ENCODE data around the gene WNK2.
A peak's percentile ranks its signal among the peaks of the same experiment; 100 is the strongest.

WNK2 gene

DNA sequence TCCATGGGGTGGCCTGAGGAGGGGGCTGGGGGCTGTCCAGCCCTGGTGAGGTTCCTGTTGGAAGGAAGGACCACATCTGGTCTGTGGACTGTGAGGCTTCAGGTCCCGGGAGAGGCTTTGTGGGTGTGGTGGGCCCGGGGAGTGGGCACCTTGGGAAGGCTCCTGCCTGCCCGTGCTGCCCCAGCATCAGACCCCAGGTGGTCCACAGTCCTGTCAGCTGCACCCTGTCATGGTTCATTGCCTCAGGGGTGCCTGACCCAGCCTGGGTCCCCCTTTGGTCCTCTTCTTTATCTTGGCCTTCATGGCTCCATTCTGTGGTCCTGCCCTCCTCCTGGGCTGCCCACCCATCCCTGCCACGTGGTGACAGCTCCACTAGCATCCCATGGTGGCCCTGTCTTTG lies 36.7 kb downstream of the WNK2 start:
- DNase-seq: no peak

DNA sequence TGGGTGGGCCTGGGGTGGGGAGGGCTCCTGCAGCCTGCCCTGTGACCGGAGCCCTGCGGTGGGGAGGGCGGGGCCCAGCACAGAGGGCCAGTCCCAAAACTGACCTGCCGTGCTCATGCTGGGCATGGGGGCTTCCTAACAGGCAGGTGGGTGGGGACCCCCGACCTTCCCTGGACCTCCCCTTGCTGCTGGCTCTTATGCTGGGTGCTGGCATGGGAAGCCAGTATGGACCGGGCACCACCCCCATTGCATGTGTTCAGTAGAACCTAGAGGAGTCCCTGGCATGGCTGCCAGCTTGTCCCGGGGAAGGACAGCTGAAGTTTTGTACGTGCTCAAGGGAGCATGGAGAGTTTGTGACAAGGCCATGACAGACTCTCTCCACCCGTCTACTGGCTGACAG lies 37.1 kb downstream of the WNK2 start:
- no peak for DNase-seq

DNA sequence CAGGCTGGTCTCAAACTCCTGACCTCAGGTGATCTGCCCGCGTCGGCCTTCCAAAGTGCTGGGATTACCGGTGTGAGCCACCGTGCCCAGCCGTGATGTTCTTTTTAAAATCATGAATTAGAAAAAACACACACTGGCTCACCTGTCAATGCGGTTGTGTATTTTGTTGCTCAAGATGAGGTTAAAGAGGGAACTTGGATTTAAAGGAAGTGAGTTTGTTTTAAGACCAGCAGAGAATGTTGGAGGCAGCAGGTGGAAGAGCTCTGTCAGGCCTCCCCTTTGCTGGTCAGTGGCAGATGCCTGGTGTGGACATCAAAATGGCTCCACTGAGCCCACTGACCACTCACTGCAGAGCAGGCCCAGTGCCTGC lies 38.9 kb downstream of the WNK2 start:
- DNase-seq: no peak

DNA sequence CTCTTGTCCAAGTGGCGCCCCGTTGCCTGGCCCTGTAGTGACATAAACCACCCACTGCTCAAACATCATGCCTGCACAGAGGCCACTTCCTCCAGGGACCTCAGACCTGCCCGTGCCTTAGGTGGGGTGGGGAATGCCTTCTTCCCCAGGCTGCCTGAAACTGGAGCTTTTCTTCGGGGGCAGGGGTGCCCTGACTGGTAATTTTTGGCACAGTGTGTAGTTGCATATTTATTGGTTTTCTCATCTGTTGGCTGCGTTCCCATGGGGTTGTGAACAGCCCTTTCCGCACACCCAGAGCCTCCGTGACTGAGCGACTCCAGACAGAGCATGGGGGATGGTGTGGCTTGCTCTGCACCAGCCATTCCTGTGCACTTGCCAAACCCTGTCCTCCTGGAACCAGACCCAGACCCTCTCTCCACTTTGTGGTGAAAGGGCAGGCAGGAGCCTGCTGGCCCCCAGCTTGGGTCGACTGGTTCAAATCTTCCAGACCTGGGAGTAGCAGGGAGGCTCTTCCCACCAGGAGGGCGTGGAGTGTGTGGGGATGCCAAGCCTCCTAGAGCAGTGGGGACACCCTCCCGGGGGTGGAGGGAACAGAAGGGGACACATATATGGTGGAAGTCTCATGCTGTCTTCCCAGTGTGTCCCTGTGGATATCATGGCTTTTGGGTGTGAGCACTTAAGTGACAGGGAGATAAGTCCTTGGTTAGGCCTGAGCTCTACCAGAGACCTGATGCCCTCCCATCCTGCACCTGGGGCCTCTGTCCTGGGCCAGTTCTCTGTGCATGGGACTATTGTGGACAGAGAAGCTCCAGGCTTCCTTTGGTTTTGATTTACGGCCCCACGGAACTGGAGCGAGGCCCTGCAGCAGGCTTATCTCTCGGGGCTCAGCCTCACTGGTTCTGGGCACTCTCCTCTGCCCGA lies 39.6 kb downstream of the WNK2 start:
- peak; percentile 90 for DNase-seq

DNA sequence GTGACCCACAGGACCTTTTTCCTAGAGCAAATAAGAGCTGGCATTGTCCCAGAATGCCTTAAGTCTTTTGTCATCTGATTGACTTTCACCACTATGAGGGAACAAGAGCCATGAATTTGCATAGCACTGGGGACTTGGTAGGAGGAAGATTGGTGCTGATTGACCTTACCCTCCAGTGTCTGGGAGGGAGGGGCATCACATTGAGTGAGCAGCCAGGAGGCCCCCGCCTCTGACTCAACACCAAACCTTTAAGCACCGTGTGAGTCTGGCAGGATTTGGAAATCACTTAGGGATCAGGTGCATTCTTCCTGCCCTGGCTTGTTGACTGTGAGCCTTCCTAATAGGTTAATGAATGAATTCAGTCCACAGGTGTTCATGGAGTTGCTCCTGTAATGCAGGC lies 40.7 kb downstream of the WNK2 start:
- DNase-seq: peak; percentile 91

DNA sequence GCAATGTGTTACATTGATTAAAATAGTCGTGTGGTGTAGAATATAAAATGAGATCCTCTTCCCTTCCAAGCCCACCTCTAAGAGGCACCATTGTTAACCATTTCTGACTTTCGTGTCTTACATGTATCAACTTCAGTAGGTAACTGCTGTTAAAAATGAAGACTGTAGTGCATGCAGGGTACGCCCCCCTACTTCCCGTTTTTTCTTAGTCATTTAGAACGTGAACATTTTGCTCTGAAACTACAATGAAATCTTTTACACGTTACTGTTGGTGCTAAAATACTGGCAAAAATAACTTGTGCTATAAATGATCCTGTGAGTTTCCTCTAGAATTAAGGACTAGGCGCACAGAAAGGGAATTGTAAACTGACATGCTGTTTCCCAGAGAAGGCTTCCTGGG lies 41.5 kb downstream of the WNK2 start:
- no peak for DNase-seq

DNA sequence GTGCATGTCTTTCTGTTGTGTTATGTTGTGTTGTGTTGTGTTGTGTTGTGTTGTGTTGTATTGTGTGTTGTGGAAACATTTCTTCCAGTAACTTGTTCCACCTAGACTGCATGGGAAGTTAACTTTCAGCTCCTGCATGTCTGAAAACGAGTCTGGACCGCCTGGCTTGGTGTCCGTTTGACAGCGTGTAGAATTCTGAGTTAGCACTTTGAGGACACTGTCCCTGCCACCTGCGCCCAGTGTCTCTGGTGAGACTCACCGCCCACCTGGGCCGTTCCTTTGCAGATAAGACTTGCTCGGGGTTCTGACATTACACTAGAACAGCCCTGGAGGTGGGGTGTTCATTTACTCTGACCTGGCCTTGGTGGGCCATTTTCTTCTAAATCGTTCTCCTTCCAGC lies 42.0 kb downstream of the WNK2 start:
- no peak for DNase-seq

DNA sequence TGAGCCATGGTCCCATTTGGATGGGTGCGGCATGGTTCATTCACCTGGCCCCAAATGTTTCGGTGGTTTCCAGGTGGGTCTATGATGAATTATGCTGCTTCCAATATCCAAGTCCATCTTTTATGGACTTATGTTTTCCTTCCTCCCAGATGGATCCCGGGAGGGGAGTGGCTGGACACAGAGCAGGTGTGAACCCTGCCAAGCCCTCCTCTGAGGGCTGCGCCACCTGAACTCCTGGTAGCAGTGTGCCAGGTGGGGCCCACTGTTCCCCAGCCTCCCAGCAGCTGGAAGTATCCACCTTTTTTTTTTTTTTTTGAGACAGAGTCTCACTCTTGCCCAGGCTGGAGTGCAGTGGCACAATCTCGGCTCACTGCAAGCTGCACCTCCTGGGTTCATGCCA lies 42.9 kb downstream of the WNK2 start:
- DNase-seq: peak; percentile 25

DNA sequence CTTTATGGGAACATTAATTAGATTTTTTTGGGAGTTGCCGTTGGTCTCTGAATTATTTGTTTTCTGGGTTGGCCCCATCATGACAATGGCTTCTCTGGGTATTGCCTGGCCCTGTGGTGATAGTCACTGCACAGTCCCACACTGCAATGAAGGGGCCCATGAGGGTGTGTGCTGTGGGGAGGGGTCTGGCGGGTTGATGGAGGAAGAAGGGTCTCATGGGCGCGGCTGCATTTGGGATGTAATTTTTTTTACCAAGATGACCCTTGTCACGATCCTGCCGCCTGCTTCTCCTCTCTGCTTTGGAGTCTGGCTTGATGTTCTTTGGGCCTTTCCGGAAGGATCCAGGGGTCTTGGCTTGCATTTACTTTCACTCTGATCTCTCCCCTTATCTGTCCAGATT lies 44.1 kb downstream of the WNK2 start:
- no peak for DNase-seq

DNA sequence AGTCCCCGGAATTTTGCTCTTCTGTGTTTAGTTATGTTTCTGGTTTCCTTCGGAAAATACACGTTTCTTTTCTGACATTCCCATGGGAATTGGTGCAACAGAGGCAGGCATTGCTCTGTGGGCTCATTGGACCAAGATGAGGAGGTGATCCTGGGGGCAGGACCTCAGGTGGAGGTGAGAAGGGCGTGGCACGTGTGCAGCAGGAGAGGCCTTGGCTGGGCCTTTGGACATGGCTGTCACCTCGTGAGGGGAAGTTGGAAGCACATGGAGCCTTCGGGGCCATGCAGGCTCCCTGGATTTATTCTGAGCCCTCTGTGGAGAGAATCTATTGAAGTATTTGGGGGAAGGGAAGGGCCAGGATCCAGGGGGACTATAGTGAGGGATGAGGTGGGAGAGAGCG lies 44.5 kb downstream of the WNK2 start:
- DNase-seq: no peak

DNA sequence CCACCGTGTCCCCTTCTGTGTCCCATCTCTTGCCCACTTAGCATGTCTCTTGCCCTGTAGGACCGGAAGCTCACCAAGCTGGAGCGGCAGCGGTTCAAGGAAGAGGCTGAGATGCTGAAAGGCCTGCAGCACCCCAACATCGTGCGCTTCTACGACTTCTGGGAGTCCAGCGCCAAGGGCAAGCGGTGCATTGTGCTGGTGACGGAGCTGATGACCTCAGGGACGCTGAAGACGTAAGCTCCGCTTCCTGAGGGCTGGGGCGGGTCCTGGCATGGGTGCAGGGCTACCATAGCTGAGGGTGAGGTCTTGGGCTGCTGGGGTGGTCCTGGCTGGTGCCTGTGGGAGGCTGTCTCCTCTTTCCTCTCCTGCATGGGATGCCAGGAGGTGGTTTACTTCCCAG lies 45.7 kb downstream of the WNK2 start:
- no peak for DNase-seq

DNA sequence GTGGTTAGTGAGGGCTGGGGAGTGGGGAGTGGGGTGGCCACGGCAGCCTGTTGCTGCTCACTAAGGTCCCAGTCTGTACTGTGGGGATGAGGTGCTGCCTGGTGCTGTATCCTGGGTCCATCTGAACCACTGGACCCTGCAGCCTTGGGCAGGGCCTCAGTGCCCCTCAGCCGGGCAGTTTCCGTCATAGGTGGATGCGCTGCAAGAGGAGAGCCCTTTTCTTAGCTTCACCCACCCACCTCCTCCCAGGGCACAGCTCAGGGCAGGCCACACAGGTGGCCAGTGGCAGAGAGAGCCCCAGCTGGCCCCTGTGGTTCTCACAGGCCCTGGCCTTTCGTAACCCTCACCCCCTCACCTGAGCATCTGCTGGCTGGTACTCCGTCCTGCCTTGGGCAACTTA lies 46.2 kb downstream of the WNK2 start:
- no peak for DNase-seq

DNA sequence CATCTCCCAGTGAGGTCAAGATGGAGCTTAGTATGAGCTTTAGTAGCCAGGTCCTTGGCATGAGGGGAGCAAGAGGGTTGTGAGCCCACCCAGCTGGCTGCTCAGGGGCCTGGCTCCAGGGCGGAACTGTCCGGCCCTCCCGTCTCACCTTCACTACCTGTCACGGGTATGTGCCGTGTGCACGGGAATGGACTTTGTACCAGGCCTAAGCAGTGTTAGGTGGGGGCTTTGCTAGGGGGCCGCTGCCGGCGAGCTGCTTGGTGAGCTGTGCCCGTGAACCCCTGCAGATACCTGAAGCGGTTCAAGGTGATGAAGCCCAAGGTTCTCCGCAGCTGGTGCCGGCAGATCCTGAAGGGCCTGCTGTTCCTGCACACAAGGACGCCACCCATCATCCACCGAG lies 46.7 kb downstream of the WNK2 start:
- DNase-seq: no peak

DNA sequence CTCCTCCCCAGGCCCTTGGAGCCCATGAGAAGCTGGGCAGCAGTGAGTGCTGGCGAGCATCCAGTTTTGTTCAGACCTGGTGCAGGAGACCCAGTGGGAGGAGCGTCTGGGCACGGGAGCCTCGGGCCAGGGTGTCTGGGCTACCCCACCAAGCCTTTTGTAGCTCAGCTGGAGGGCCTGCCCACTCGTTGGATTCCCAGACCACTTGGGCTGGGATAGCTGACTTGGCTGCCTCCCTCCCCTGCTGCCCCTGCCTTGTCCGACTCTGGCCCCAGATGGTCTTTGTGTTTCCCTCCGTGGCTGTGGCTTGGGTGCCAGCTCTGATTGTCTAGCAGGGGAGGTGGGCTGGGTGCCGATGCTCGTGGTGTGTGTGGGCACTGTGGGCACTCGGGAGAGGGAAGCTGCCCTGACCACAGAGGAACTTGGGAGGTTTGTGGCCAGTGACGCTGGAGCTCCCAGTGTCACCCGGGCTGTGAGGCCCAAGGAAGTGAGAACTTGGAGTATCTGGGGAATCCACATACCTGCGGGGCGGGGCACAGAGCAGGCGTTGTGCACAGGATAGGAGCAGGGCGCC lies 47.3 kb downstream of the WNK2 start:
- DNase-seq: no peak

DNA sequence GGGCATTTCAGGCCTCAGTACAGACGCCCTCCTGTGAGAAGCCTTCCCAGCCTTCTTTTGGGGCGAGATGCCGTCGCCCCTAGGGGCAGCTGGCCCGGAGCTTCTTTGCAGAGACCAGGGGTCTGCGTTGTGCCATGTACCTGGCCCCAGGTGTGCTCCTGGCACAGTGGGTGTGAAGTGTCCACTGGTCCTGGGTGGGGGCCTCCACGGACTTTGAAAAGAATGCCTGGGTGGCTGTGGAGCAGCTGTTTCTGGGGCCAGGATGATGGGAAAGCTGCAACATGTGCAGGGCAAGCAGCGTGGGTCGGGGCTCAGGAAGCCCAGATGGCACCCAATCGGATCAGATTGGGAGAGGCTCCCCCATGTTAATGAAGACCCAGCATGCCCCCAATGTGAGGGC lies 47.8 kb downstream of the WNK2 start:
- DNase-seq: no peak

DNA sequence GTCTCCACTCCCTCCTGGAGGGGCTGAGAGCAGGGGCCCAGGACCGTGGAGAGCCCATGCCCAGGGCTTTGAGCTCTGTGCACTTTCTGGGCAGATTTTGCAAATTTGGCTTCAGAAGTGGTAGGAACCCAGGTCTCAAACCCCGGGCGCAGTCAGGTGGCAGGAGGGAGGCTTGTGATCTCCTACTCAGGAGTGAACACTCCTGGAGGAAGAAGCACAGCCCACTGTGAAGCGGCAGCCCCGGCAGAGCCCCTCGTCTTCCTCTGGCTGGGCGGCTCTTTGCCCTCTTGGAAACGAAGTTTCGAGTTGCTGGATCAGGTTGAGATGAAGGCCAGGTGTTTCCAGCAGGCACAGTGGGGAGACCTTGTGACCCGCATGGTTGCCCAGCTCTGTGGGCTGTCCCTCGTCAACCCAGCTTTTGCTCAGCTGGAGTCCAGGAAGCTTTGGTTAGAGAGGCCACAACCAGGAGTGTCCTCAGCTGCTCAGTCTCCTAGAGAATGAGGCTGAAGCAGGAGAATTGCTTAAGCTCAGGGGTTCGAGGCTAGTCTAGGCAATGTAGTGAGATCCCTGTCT lies 48.5 kb downstream of the WNK2 start:
- no peak for DNase-seq

DNA sequence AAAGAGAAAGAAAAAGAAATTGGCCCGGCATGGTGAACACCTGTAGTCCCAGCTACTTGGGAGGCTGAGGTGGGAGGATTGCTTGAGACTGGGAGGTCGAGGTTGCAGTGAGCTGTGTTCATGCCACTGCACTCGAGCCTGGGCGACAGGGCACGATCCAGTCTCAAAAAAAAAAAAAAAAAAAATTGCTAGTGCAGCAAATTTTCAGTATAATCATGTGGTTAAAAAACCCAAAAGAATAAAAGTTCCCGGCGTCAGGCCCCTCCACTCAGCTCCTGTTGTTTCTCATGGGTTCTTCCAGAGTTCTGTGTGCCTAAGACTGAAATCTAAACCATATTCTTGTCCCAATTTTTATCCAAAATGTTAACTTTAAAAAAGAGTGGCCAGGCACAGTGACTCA lies 49.1 kb downstream of the WNK2 start:
- no peak for DNase-seq

DNA sequence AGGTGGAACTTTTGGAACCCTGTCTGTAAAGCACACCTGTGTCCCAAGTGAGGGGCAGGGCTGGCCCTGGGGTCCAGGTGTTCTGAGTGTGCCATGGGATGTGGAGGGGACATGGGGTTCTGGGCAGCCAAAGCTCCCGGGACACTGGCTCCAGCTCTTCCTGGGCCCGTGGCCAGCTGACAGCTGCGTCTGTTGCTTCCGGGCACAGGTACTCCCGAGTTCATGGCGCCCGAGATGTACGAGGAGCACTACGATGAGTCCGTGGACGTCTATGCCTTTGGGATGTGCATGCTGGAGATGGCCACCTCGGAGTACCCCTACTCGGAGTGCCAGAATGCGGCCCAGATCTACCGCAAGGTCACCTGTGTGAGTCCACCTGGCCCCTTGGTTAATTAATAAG lies 50.7 kb downstream of the WNK2 start:
- DNase-seq: no peak

DNA sequence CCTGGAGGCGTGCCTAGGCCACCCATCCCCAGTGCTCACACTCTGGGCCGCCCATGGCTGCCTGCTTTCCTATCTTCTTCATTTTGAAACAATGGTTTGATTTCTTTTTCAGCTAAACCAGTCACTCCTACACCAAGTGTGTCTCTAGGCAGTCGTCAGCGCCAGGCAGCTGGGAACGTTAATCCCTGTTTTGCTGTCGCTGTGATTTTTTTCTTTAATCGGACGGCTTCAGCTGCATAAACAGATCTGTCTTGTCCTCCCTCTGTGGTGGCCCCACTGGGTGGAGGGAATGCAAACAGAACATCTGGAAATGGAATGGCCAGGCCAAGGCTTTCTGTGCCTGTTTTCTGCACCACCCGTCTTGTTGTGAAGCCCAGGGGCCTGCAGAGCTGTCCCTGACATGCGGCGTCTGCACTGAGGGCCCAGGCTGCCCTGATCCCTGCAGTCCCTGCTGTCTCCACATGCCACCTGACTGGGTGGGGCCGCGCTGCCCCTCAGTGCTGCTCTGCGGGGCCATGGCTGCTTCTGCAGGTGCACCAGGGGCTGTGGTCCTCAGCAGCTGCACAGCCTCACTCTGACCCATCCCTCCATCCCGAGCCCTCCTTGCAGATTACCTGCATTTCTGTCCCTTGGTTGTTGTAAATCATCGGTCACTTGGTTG lies 51.5 kb downstream of the WNK2 start:
- no peak for DNase-seq

DNA sequence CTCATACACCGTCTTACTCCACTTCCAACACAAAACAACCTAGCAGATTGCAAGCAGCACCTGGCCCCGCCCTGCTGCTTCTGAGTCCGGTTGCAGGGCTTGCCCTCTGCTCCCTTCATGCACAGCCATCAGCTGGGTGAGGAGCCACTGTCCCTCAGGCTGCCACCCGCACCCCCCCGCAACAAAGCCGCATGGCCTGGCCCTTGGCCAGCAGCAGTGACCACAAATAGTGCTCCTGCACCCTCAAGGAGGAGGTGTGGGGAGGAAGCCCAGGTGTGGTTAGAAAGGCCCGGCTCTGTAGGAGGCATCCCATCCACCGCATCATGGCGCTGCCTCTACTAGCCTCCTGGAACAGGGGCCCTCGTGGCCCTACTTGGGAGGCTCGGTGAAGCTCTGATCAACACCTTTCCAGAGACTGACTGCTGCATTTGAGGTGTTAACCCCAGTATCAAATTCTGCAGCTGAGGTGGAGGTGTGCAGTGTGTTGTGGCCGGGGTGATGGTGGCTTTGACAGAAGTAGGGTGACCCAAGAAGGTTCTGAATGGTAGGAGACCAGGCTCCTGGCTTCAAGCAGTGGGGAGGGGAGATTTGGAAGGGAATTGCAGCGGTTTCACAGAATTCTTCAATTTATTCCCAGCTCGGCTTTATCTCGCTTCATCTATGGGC lies 52.7 kb downstream of the WNK2 start:
- no peak for DNase-seq

DNA sequence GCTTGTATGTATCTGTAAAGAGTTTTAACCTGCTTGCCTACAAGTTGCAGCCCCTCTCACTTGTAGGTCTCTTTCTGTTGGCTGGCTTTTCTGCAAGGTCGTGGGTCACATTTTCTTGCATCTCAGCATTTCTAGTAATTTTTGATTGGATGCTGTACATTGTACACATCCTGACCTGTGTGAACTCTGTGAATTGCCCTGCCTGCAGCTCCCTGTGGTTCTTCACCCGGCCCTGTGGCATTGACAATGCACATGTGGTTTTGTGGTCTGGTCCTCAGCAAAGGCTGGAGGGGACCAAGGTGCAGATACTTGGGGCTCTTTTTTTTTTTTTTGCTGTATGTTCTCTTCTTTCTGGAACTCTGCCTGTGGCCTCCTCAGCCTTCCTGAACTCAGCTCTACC lies 53.6 kb downstream of the WNK2 start:
- DNase-seq: no peak

DNA sequence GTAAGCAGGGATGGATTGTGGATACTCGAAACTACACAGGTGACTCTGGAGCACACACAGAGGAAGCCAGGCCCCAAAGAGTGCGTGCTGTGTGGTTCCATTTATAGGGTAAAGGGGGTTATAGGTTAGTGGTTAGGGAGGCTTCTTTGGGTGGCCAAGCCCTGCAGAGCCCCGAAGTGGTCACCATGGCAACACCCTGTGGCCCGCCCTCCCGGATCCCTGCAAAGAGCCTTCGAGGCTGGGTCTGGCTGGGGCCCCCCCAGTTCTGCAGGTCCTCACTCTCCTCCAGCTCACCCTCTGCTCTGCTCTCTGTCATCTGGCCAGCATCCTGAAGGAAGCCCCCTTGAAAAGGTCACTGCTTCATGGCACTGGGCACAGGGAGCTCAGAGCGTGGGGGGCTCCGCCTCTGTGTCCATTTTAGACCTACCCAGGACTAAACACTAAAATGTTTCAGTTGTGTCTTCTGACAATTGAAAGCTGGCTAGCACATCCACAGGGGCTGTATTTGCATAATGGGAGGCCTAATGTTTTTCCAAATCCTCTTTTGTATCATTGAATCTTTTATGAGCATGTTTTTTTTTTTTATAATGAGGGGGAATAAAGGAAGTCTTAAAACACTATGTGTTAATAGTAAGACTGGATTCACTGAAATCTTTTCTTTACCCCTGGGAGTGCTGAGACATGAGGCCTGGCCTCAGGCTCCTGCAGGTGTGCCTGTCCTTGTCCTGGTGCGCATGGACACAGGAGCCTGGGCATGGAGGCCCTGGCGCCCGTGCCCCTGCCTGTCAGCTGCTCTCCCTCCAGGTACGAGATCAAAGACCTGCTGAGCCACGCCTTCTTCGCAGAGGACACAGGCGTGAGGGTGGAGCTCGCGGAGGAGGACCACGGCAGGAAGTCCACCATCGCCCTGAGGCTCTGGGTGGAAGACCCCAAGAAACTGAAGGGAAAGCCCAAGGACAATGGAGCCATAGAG lies 55.3 kb downstream of the WNK2 start:
- no peak for DNase-seq

All from NCI-H2171 treated with DMSO at 0.1 percent for 48 hours (cell line).